Inferior parietal cortex (tissue), 1 donor: ENCODE results near the gene NRIP3.
"Not testable (repeated sequence)": the region's sequence is repeated elsewhere in the genome, so short reads cannot be mapped to it uniquely, and the experiment has no call there.

ENCODE experiments used
- DNase-seq: peaks from one replicate; pipeline ENCODE4 v3.0.0-alpha.2; 2016; ENCODE audit errors: extremely low spot score

NRIP3 gene

DNA sequence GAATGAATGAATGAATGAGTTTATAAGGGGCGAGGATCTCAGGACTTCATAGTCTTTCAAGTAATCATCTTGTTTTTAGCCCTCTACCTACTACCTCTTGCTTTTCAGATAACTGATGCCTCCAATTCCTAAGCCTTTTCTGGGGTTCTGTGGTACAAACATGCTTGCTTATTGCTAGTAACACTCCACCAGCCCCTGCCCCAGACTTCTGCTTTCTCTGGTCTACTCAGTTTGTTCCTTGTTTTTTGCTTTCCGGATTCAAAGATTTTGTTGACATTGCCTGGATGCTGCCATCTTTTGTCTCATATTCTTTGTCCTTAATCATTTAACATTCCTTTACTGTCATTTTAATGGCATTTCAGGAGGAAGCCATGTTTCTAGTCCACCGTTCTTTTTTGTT, 30.7 kb downstream of the NRIP3 start:
- DNase-seq = no peak

GRCh38 chr11:8971924-8972316, 31.9 kb downstream of the NRIP3 start:
- no peak for DNase-seq

DNA sequence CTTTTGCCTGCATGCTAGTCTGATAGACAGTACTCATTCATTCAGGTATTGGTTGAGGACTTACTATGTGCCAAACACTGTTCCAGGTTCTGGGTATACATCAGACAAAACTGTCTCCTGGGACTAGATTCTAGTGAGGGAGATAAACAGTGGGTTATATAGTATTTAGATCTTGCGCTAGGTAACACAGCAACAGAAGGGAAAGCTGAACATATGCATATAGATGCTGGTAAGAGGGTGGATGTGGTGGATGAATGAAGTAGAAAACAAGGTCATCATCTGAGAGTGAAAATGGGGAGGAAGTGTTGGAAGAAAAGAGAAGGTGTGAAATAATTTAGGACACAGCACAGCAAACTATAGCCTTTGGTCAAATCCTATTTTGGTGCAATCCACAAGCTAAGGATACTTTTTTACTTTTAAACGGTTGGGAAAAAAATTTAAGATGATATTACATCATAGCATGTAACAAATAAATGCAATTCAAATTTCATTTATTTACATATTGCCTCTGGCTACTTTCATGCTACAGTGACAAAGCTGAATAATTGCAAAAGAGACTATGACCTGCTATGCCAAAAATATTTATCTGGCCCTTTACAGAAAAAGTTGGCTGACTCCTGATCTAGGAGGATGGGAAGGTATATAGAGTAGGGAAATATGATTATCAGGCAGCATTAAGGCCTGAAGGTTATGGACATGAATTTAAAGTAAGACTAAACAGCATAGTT, 32.4 kb downstream of the NRIP3 start:
- DNase-seq = no peak

DNA sequence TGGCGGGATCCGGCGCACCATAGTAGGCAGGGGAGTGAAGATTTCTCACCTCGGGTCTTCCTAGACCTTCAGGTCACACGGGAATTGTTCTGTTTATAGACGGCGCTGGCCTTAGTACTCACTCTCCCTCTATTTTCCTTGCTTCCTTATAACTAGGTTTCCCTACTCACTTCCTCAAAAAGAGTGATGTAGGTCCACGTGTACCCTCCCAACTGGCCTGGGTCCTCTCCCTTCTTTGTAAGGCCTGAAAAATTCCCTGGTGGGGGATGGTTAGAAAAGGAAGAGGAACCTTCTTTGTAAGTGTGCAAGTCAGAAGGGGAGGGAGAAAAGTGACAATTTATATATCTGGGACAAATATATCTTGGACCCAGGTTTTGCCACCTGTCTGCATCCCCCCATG, 36.6 kb downstream of the NRIP3 start:
- no peak for DNase-seq

- DNase-seq = peak; percentile 87
Measured at GRCh38 chr11:8964324-8965320, 39.2 kb downstream of the NRIP3 start, which contains the start of gene TMEM9B. TSS of gene TMEM9B (minus strand) at chr11:8964442. CDS start at chr11:8964313, 129 bp downstream.

DNA sequence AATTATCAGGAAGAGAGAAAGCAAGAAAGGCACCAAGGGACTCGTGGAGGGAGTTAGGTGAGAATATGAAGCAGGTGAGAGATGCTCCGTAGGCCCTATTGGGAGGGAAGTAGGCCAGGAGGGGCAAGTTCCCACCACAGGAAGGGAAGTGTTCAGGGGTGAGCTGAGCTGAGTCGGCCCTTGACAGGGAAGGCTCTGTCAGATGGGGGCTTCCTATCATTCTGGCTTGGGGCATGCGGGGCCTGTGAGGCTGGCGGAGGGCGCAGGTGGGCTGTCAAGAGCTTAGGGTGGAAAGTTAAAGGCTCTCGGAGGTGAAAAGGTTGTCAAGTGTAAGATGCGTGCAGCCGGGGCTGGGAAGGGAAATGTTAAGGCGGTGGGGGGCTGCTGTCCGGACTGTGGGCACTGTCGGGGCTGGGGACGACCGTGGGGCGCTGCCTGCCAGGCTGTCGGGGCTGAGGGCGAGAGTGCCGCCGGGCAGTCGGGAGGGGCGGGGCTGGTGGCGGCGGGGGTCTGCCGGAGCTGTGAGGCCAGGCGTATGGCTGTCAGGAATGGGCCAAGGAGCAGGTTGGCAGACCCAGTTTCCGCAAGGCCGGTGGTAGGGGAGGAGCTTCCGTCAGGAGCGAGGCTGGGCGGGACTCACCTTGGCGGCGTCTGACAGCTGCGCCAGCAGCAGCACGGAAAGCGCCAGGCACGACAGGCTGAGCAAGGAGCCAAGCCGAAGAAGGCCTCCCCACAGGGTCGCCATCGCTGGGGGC, 40.1 kb downstream of the NRIP3 start:
- DNase-seq = no peak

- DNase-seq = no peak
Measured at GRCh38 chr11:8962841-8963240, 41.0 kb downstream of the NRIP3 start.

- no peak for DNase-seq
Measured at GRCh38 chr11:8961401-8961800, 42.4 kb downstream of the NRIP3 start.

DNA sequence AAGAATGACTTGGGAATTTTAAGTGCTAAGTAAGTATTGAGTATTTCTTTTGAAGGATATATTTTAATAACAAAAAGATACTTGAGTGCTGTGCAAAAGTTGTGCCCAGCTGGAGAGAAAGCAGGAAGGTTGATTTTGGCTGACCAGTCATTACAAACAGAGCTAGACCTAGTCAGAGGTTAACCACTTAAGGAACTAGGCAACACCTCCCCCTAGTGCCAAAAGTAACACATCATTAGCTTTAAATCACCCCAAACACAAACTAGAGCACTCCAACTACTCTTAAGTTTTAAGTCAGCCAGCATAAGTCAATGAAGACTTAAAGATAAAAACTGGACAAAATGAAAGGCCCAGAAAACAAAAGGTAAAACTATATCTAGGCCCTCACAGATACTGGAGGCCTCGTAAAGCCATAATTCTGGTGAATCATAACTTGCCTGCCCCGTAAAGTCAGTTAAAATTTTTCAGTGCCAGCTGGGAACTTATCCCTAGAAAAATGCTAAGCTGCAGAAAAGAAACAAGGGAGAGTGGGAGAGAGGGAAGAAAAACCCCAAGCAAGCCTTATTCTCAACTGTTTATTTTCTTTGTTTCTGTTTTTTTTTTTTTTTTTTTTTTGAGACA, 44.1 kb downstream of the NRIP3 start:
- peak; percentile 29 for DNase-seq

GRCh38 chr11:8956860-8957259, 46.9 kb downstream of the NRIP3 start:
- DNase-seq = no peak

DNA sequence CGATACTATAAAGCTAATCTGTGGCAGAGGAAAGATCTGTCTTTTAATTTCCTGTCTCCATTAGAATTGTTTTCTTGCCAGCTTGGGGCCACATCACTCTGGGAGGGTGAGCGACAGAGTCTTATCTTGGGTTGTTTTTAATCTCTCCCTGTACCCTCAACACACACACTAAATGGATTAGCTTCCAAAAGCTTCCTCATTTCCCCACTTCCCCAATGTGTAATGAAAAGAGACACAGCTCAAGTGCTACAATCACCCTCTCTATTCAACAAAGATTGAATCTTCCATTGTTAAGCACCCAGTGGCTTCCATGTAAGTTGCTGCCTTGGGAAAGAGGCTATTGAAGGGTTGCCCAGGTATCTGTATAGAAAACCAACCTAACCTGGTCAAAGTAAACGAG, 54.9 kb downstream of the NRIP3 start:
- DNase-seq = no peak

- no peak for DNase-seq
Measured at GRCh38 chr11:8947230-8947943, 56.4 kb downstream of the NRIP3 start.

DNA sequence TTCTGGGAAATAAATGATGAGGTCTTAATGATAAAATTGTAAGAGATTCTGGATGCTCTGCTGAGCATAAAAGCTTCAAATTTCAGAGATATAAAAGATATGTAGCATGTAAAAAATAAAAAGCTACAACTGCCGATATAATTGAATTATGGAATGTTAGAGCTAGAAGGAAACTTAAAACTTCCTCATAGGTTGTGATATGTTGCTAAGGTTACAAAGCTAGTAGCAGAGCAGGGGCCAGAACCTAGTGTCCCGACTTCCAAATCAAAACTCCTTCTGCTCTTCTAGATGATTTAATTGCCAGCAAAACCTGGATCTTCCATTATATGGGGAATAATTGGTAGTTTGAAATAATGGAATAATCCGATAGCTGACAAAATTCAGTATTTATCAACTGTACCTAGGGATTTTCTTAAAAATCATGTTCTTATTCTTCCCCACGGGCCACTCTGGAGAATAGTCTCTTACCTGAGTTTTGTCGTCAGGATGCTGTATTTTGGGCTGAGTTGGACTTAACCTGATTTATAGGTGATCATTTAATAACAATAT, 61.2 kb downstream of the NRIP3 start, which contains the start of gene ASCL3:
ASCL3 (minus strand) TSS at position 499 of the 549 bp plus-strand sequence. CDS start 4,855 bp downstream, outside the sequence.
- no peak for DNase-seq

GRCh38 chr11:8941341-8942103, 62.3 kb downstream of the NRIP3 start:
- DNase-seq = no peak

- DNase-seq = no peak
Measured at GRCh38 chr11:8937659-8938058, 66.1 kb downstream of the NRIP3 start.

- no peak for DNase-seq
Measured at GRCh38 chr11:8937159-8937558, 66.6 kb downstream of the NRIP3 start.

- not testable (repeated sequence) for DNase-seq
Measured at GRCh38 chr11:8935789-8936188, 68.0 kb downstream of the NRIP3 start.

DNA sequence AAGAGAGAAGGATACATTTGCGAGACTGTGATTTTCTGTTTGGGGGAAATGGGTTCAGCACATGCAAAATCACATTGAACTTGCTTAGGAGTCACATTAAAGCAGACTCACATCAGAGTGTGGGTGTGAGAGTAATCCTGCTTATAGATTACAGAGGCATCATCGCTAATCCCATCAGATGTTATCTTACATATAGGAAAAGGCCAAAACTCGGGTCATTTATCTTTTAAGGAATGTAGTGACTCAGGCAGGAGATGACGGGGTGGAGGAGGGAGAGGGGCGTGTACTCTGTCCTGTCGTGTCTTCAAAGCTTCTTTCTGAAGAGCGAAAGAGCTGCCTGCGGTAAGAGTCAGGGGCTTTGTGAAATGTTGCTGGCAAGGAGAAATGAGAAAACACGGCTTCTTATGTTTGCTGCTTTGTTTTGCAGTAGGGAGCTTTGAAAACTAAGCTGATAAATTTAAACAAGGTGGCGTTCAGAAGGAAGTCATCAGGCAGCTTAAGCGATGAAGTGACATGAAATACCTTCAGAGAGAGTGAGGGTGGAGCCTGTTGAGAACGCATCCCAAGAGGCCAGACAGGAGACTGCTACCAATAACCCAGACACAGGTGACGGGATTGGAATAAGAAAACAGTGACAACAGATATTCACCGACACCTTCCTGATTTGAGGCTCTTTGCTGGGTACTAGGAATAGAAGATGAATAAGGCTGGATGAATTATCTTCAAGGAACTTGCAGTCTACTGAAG, 68.9 kb downstream of the NRIP3 start:
- no peak for DNase-seq

GRCh38 chr11:8933931-8934330, 69.9 kb downstream of the NRIP3 start:
- DNase-seq = no peak
